Measurements from ENCODE around the gene CLIP1.
A peak's percentile ranks its signal among the peaks of the same experiment; 100 is the strongest.

The CLIP1 gene

DNA sequence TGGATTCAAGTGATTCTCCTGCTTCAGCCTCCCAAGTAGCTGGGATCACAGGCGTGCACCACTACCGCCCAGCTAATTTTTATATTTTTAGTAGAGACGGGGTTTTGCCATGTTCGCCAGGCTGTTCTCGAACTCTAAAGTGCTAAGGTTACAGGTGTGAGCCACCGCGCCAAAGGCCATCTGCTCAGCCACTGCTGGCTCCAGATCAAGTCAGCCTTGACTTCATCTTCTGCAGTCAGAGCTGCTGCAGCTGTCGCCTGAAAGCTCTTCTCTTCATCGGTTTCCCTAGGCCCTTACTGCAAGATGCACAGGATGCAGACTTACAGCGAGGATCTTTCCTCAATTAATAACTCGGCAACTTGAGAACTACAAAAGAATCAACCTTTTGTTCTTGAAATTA is 66.8 kb downstream of the CLIP1 start:
- DNase-seq (ENCODE audit: low spot score): no peak

DNA sequence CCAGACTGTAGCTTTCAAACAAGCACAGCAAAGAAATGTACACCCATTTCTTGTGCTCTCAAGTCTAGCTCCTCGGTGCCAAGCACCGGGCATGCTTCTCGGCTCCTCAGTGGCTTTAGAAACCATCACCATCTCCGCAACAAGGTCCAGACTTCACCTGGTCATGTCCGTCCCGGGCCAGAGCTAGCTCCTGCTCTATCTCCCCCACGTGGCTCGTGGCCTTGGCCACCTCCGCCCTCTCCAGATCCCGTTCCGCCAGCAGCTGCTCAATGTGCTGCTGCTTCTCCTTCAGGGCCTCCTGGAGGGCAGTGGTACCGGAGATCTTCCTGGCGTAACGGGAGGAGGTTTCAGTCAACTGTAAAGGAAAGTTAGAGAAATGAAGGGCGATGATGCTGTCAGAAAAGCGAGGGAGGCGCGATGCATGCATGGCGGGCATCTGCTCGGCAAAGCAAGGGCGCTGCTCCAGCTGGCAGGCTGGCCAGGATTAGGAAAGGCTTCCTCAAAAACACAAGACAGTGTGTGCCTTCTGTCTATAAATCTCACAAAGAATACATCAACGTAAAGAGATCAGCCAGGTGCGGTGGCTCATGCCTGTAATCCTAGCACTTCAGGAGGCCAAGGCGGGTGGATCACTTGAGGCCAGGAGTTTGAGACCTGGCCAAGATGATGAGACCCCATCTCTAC is 67.4 kb downstream of the CLIP1 start:
- DNase-seq (ENCODE audit: low spot score): no peak

DNA sequence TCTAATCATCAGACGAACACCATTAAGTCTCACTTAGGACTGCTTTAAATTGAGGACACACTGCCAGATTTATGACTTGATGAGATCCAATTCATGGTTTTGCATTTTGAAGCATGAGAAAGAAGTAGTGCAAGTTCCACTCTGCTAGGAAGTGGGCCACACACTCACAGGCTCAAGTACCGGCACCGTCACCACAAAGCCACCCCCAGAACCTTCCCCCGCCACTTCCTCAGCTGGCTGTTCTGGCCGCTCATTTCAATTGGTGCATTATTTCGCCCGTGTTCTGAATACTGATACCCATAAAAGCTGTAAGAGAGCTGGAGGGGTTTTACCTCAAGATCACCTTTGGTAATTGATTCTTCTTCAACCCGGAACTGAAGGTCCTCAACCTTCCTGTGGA is 70.1 kb downstream of the CLIP1 start:
- DNase-seq (ENCODE audit: low spot score): no peak

- DNase-seq (ENCODE audit: low spot score): no peak
These were observed 72.2 kb downstream of the CLIP1 start for GRCh38 chr12:122350141-122350848.

GRCh38 chr12:122349078-122349477 is 73.4 kb downstream of the CLIP1 start:
- no peak for DNase-seq (ENCODE audit: low spot score)

- no peak for DNase-seq (ENCODE audit: low spot score)
These were observed 74.0 kb downstream of the CLIP1 start for GRCh38 chr12:122348505-122348904.

GRCh38 chr12:122346054-122346453 is 76.4 kb downstream of the CLIP1 start:
- DNase-seq (ENCODE audit: low spot score): no peak

DNA sequence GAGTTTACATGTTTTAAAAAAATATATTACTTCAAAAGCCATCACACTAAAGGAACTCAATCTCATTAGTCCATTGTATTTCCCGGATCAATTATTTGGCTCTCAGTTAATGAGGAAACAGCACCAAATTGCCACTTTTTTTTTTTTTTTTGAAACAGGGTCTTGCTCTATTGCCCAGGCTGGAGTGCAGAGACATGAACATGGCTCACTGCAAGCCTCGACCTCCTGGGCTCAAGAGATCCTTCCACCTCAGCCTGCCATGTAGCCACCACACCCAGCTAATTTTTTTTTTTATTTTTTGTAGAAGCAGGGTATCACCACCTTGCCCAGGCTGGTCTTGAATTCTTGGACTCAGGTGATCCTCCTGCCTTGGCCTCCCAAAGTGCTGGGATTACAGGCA is 77.4 kb downstream of the CLIP1 start:
- DNase-seq (ENCODE audit: low spot score): no peak

GRCh38 chr12:122336015-122336946 is 86.2 kb downstream of the CLIP1 start:
- peak; percentile 36 for DNase-seq (ENCODE audit: low spot score)

DNA sequence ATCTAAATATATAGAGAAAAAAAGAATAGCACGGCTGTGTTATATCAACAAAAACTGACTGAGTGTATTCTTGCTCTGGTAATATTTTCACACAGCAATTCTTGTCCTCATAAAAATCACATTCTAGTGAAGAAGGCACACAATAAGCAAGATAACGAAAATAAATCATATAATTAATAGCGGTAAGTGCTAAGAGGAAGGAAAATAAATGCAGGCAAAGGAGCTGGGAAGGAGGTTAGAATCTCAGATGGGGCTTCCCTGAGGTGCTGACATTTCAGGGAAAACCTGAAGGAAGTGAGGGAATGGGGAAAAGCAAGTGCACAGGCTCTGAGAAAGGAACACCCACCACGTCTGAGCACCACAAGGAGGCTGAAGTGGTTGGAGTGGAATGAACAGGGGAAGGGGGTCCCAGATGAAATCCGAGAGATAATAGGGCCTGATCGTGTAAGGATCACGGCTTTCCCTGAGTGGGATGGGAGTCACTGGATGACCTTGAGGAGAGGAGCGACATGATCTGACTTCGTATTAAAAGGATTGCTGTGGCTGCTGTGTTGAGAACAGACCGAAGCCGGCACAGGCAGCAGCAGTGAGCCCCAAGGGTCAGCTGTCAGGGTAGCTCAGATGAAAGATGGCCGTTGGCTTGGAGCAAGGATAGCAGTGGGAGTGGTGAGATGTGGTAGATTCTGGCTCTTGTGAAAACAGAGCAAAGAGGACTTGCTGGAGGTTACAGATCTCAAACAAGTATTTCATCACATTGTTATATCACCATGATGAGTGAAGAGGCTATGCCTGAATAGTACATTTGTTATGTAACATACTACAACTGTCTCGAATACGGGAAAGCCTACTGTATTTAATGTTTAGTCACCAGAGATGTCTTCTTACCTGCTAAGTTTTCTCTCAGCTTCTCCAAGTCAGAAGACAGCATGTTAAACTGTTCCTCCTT is 89.1 kb downstream of the CLIP1 start:
- no peak for DNase-seq (ENCODE audit: low spot score)

DNA sequence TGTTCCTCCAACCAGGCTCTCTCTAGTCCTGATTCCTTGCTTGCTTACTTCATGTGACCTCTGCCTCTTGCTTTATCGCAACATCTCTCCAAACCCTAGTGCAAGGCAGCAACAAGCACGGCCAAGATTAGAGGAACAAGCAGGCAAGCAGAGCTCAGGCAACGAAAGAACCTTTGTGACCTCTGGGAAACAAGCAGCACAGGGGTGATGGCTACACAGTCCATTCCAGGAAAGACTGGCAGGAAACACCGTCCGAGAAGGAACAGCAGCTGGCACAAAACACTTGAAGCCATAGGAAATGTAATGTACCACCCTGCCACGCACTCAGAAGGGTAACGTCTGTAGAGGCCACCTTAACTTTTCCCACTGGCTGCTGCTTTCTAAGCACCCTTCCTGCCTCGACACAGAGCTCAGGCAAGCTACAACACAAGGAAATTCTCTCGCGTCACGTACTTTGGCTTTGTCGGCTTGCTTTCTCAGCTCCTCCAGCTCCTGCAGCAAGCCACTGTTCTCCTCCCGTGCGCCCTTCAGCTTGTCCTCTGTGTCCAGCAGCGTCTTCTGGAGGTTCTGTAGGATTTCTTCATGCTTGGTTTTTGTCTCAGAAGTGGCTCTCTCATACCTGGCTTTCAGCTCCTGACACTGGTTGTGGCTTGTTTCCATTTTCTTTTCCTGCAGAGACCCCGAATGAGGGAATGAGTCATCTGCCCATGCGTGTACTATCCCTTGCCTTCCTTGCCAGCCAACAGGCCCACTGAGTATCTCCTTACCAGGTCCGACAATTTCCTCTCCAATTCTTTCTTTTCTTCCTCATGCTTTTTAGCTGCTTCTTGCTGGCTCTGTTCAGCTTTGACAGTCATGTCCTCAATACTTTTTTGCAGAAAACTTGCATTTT is 94.7 kb downstream of the CLIP1 start:
- no peak for DNase-seq (ENCODE audit: low spot score)

- no peak for DNase-seq (ENCODE audit: low spot score)
These were observed 95.5 kb downstream of the CLIP1 start for GRCh38 chr12:122327014-122327413.

DNA sequence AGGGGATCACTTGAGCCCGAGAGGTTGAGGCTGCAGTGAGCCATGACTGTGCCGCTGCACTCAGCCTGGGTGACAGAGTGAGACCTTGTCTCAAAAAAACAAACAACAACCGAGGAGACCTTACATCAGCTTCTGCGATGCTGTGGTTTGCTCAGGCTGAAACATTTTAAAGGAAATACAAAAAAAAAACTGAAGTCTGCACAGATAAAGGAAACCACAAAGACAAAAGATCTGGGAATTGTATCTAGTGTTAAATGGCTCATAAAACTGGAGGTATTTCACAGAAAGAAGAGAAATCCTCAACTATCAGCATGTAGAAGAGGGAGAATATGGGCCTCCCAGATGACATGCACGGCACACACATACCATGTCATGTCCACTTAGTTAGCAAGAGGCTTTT is 95.9 kb downstream of the CLIP1 start:
- no peak for DNase-seq (ENCODE audit: low spot score)

DNA sequence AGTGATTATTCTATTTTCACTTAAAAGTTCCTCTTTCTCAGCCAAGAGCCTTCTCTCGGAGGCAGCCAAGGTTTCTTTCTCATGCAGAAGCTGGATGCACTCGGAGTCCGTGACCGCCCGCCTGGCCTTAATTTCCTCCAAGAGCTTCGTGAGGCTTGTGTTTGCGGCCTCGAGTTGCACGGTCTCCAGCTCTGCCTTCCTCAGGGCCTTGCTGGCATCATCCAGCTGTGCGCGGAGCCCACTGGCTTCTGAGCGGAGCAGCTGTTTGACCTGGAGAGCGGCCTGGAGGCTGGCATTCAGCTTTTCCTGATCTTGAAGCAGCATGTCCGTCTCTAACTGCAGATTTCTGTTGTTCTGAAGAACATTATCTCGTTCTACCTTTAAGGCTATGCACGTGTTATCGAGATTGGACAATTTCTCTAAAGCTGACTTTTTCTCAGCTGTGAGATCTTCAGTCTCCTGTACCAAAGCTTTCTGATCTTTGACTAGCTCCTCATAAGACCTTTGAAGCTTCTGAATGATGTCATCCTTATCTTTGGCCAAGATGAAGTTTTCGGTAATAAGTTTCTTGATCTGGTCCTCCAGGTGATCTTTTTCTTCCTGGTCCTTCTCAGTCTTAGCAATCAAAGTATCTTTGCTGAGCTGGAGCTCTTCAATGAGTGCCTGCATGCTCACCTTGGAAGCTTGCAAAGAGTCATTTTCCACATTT is 99.0 kb downstream of the CLIP1 start:
- DNase-seq (ENCODE audit: low spot score): no peak

DNA sequence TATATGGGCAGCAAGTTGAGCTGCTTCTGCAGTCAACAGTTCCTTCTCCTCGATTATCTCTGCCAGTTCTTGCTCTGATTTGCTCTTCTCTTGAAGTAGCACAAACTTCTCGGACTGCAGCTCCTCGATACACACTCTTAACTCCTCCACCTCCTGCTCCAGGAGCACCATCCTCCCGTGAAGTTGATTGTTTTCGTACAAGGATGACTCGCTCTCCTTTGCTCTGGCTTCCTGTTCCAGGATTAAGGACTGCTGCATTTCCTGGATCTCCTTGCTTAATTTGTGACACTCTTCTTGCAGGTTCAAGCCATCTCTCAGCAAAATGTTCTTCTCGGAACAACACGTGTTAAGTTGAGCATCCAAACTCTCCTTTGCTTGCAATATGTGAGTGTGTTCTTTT is 100.0 kb downstream of the CLIP1 start:
- no peak for DNase-seq (ENCODE audit: low spot score)

DNA sequence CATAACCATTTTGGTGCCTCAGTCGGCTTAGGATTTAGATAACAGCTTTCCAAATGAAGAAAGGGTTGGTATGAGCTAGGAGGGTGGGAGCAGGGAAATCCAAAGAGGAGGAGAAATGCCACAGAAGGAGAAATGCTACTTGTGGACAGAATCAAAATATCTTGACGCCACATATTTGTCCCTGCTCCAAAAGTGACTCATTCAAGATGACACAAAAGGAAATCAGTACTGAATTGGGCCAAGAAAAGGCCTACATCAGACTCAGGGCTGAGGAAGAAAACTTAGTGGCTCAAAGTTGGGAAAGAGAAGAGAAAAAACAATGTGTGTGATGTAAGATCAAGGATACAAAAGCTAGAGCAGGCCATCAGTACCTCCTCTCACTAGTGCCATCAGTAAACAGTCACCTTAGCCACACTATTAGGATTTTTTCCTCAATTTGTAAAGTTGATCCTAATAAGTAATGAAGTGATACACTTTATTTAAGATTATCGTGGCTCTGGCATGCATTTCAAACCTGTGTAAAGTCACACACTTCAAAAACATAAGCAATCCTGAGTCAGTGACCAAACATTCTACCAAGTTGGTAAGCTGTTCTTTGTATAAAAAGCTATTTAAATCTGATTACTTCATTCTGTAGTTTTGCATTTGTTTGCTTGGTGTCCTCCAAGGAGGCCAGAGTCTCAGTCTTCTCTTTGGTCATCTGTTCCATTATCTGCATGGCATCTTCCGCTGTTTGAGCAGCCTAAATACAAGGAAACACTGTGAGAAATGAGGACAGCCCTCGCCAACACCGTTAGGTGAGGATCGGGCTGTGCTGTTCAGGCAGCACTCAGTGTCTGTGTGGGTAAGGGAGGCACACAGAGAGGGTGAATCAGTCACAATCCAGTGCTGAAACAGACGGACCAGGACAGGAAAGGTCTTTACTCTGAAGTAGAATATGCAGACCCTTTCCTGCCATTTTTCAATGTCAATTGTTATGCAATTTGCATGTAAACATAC is 103.6 kb downstream of the CLIP1 start:
- DNase-seq (ENCODE audit: low spot score): no peak

GRCh38 chr12:122312926-122313325 is 109.5 kb downstream of the CLIP1 start:
- no peak for DNase-seq (ENCODE audit: low spot score)

- DNase-seq (ENCODE audit: low spot score): no peak
These were observed 110.8 kb downstream of the CLIP1 start for GRCh38 chr12:122311696-122312095.

Data from activated CD4-positive, alpha-beta T cell treated with anti-CD3 and anti-CD28 coated beads, Interleukin-2, Interleukin-4, amounts not matched to agents 100 ng/mL and 50 ng/mL, durations not matched to agents 16 hours and 8 hours (primary cell).